Panc1 (cell line): Measurements from ENCODE around the gene FBXO45.

Source experiments
- CTCF ChIP-seq: fragments of 450-650 bp; IDR thresholded peaks from 2 replicates; pipeline ENCODE4 v1.5.1; 2017; ENCODE audit warnings: mild to moderate bottlenecking
- POLR2AphosphoS5 ChIP-seq: IDR thresholded peaks from 2 replicates; pipeline ENCODE4 v1.6.1; 2012; ENCODE audit warnings: mild to moderate bottlenecking, low read depth, low read length, moderate library complexity
- REST ChIP-seq, 2 experiments: IDR thresholded peaks; 2 replicates each; pipeline ENCODE4 v1.6.1; 2011 to 2012; ENCODE audit warnings: low read depth in 2 of 2, control low read depth in 1 of 2, low read length in 1 of 2, mild to moderate bottlenecking in 1 of 2, moderate library complexity in 1 of 2; ENCODE audit not compliant: insufficient read depth in 1 of 2

GRCh38 chr3:196590279-196590678, 21.8 kb downstream of the FBXO45 start:
- TF ChIP-seq REST (IDR thresholded peaks at IDR 0.05; ENCODE audit: insufficient read depth in 1 of 2, low read depth in 2 of 2, low read length in 1 of 2) (no peak), POLR2AphosphoS5 (no peak), CTCF (no peak)
